WTC11 (cell line): ENCODE measurements around the gene SLC19A3. TPM values are rescaled to one million over a fixed set of nuclear protein-coding genes. Genes with fewer than 3 reads are reported as not detected.
A peak's percentile ranks its signal among the peaks of the same experiment; 100 is the strongest.

Experiments
- ATAC-seq: fragments of 200-7000 bp; cut with Tn5 transposase; 2 replicates; pipeline ENCODE4 v1.10.0; 2021; ENCODE audit warnings: mild to moderate bottlenecking, moderate library complexity
- CTCF ChIA-PET: fragments of 300-600 bp; sonication (Branson Sonifier 250); formaldehyde crosslinking; loops from one replicate; lab custom pipeline; 2021; ENCODE audit warnings: antibody characterized with exemption; lab: Charles Lee
- POLR2A ChIA-PET: fragments of 350-600 bp; sonication (Branson Sonifier 250); formaldehyde crosslinking; loops from one replicate; lab custom pipeline; 2021; ENCODE audit warnings: antibody characterized with exemption; lab: Charles Lee
- DNase-seq: peaks from one replicate; pipeline ENCODE4 v3.0.0; 2021; ENCODE audit warnings: low spot score
- H3K27ac Mint-ChIP-seq: 2 replicates; pipeline ENCODE4 v1.8.0; 2021; ENCODE audit warnings: mixed read lengths
- H3K27me3 Mint-ChIP-seq: 2 replicates; pipeline ENCODE4 v1.8.0; 2021; ENCODE audit warnings: low read depth, mild to moderate bottlenecking, moderate library complexity, mixed read lengths
- H3K36me3 Mint-ChIP-seq: 2 replicates; pipeline ENCODE4 v1.8.0; 2021; ENCODE audit warnings: mixed read lengths
- H3K4me1 Mint-ChIP-seq: 2 replicates; pipeline ENCODE4 v1.8.0; 2022; ENCODE audit warnings: mixed read lengths
- H3K4me3 Mint-ChIP-seq: 2 replicates; pipeline ENCODE4 v1.8.0; 2021; ENCODE audit warnings: mild to moderate bottlenecking, moderate library complexity, mixed read lengths
- H3K9me3 Mint-ChIP-seq: 2 replicates; pipeline ENCODE4 v1.8.0; 2021; ENCODE audit warnings: mixed read lengths
- ATF1 ChIP-seq: sonication (generic); formaldehyde crosslinking; IDR thresholded peaks from 2 replicates; pipeline ENCODE4 v1.8.1; 2023; ENCODE audit warnings: mild to moderate bottlenecking, moderate library complexity, missing genetic modification reagents
- CBFB ChIP-seq: sonication (generic); formaldehyde crosslinking; IDR thresholded peaks from 2 replicates; pipeline ENCODE4 v1.8.1; 2022; ENCODE audit warnings: mild to moderate bottlenecking, low read depth, missing genetic modification reagents
- FOXK1 ChIP-seq: sonication (generic); formaldehyde crosslinking; IDR thresholded peaks from 2 replicates; pipeline ENCODE4 v1.8.0; 2022; ENCODE audit warnings: mild to moderate bottlenecking, moderate library complexity, missing genetic modification reagents
- IRF2 ChIP-seq: sonication (generic); formaldehyde crosslinking; IDR thresholded peaks from 2 replicates; pipeline ENCODE4 v1.8.0; 2022; ENCODE audit warnings: low read depth, missing genetic modification reagents, borderline replicate concordance
- JAZF1 ChIP-seq: fragments of 250-450 bp; sonication (Bioruptor Pico); IDR thresholded peaks from 2 replicates; pipeline ENCODE4 v1.9.0; 2021; ENCODE audit warnings: moderate library complexity, mild to moderate bottlenecking, inconsistent platforms
- NFYB ChIP-seq: sonication (generic); formaldehyde crosslinking; conservative IDR thresholded peaks from 2 replicates; pipeline ENCODE4 v1.8.0; 2022; ENCODE audit warnings: low read depth, missing genetic modification reagents
- OVOL2 ChIP-seq: fragments of 250-450 bp; sonication (Bioruptor Pico); IDR thresholded peaks from 2 replicates; pipeline ENCODE4 v1.9.0; 2021; ENCODE audit warnings: mild to moderate bottlenecking, borderline replicate concordance
- RORB ChIP-seq: fragments of 250-450 bp; sonication (Bioruptor Pico); IDR thresholded peaks from 2 replicates; pipeline ENCODE4 v1.9.0; 2021; ENCODE audit warnings: mild to moderate bottlenecking
- SMAD4 ChIP-seq: sonication (generic); formaldehyde crosslinking; IDR thresholded peaks from 2 replicates; pipeline ENCODE4 v1.8.0; 2022; ENCODE audit warnings: mild to moderate bottlenecking, missing genetic modification reagents
- TEAD1 ChIP-seq: sonication (generic); formaldehyde crosslinking; IDR thresholded peaks from 2 replicates; pipeline ENCODE4 v1.8.0; 2022; ENCODE audit warnings: mild to moderate bottlenecking, missing genetic modification reagents
- TP53 ChIP-seq: sonication (generic); formaldehyde crosslinking; IDR thresholded peaks from 2 replicates; pipeline ENCODE4 v1.8.1; 2023; ENCODE audit warnings: mild to moderate bottlenecking, missing genetic modification reagents
- ZNF263 ChIP-seq: sonication (generic); formaldehyde crosslinking; IDR thresholded peaks from 2 replicates; pipeline ENCODE4 v1.8.1; 2022; ENCODE audit warnings: low read depth, mild to moderate bottlenecking, moderate library complexity, missing genetic modification reagents
- ZNF416 ChIP-seq: fragments of 250-450 bp; sonication (Bioruptor Pico); IDR thresholded peaks from 2 replicates; pipeline ENCODE4 v1.9.0; 2021; ENCODE audit warnings: mild to moderate bottlenecking, inconsistent platforms
- total RNA-seq: library from RNA; stranded (reverse); gene quantifications from 3 replicates; pipeline ENCODE4 v1.2.3, GENCODE V29; 2021
- TF ChIP-seq, protein P1 (sequence below): sonication (generic); formaldehyde crosslinking; IDR thresholded peaks from 2 replicates; pipeline ENCODE4 v1.8.1; 2022; ENCODE audit warnings: low read depth, mild to moderate bottlenecking, moderate library complexity, missing genetic modification reagents, borderline replicate concordance
- TF ChIP-seq, protein P2 (sequence below): sonication (generic); formaldehyde crosslinking; IDR thresholded peaks from 2 replicates; pipeline ENCODE4 v1.8.1; 2023; ENCODE audit warnings: mild to moderate bottlenecking, missing genetic modification reagents, moderate library complexity
- TF ChIP-seq, protein P3 (sequence below): fragments of 200-600 bp; IDR thresholded peaks from 2 replicates; pipeline ENCODE4 v1.8.0; 2022; ENCODE audit warnings: antibody characterized with exemption
- TF ChIP-seq, protein P4 (sequence below): sonication (generic); formaldehyde crosslinking; IDR thresholded peaks from 2 replicates; pipeline ENCODE4 v1.8.1; 2023; ENCODE audit warnings: mild to moderate bottlenecking, missing genetic modification reagents

Gene SLC19A3
- total RNA-seq, 1 experiment from 2014 or later: 6.5 TPM

DNA sequence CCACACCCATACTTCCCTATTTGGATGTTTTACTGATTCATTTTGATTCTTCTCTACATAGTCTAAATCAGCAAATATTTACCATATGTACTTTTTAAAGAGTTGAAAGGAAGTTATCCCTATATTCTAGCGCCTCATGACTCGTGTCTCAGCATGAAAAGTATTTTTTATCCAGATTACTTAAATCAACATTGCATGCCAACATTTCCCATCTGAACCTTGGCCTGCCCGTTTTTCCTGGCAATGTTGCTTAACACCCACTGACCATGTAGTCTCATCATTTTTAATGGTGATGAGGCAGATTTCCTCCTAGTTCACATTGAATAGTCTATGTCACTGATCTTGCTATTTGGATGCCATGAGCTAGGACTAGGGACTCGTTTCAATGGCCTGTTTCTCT, 64.4 kb downstream of the SLC19A3 start:
- TF ChIP-seq SMAD4 (CRISPR knock-in tag) (no peak), OVOL2 (CRISPR knock-in tag) (no peak)
- Mint-ChIP-seq H3K36me3 (no peaks in the 10 kb centered on the region), H3K9me3 (no peaks in the 10 kb centered on the region), H3K27ac (no peak overlapping the region), H3K27me3 (no peaks in the 10 kb centered on the region), H3K4me3 (no peak overlapping the region), H3K4me1 (no peaks in the 10 kb centered on the region)
- ChIA-PET POLR2A (no interaction called here), CTCF (no interaction called here)
- no peak for ATAC-seq
- DNase-seq: no peak

GRCh38 chr2:227643990-227644551, 73.8 kb downstream of the SLC19A3 start:
- DNase-seq (no peak), ATAC-seq (peak; percentile 51; the same call in 1 of the 2 replicates)
- POLR2A ChIA-PET: interaction anchor here (0.5 kb wide), 1 partner anchor 9 kb away, joined by 3 read pairs; no protein-coding TSS in a partner anchor
- H3K27ac Mint-ChIP-seq: no peak overlapping the region
- H3K4me1 Mint-ChIP-seq: no peaks in the 10 kb centered on the region
- TF ChIP-seq, protein P1, sequence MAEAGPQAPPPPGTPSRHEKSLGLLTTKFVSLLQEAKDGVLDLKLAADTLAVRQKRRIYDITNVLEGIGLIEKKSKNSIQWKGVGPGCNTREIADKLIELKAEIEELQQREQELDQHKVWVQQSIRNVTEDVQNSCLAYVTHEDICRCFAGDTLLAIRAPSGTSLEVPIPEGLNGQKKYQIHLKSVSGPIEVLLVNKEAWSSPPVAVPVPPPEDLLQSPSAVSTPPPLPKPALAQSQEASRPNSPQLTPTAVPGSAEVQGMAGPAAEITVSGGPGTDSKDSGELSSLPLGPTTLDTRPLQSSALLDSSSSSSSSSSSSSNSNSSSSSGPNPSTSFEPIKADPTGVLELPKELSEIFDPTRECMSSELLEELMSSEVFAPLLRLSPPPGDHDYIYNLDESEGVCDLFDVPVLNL (CRISPR knock-in tag): no peak
- TF ChIP-seq, protein P2, sequence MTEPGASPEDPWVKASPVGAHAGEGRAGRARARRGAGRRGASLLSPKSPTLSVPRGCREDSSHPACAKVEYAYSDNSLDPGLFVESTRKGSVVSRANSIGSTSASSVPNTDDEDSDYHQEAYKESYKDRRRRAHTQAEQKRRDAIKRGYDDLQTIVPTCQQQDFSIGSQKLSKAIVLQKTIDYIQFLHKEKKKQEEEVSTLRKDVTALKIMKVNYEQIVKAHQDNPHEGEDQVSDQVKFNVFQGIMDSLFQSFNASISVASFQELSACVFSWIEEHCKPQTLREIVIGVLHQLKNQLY (CRISPR knock-in tag): no peak
- TF ChIP-seq RORB (CRISPR knock-in tag) (no peak), ATF1 (CRISPR knock-in tag) (no peak), TEAD1 (no peak), NFYB (CRISPR knock-in tag) (no peak)
- TF ChIP-seq, protein P3, sequence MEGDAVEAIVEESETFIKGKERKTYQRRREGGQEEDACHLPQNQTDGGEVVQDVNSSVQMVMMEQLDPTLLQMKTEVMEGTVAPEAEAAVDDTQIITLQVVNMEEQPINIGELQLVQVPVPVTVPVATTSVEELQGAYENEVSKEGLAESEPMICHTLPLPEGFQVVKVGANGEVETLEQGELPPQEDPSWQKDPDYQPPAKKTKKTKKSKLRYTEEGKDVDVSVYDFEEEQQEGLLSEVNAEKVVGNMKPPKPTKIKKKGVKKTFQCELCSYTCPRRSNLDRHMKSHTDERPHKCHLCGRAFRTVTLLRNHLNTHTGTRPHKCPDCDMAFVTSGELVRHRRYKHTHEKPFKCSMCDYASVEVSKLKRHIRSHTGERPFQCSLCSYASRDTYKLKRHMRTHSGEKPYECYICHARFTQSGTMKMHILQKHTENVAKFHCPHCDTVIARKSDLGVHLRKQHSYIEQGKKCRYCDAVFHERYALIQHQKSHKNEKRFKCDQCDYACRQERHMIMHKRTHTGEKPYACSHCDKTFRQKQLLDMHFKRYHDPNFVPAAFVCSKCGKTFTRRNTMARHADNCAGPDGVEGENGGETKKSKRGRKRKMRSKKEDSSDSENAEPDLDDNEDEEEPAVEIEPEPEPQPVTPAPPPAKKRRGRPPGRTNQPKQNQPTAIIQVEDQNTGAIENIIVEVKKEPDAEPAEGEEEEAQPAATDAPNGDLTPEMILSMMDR: no peak
- TF ChIP-seq, all 79 proteins: peak for 0
- H3K27me3 Mint-ChIP-seq: no peaks in the 10 kb centered on the region
- CTCF ChIA-PET: interaction anchor here (0.6 to 1.5 kb wide), 3 partner anchors 14 to 129 kb away, joined by 3 to 10 read pairs (median 8); no protein-coding TSS in a partner anchor
- H3K4me3 Mint-ChIP-seq: no peak overlapping the region
- no peaks in the 10 kb centered on the region for H3K36me3 Mint-ChIP-seq
- H3K9me3 Mint-ChIP-seq: no peaks in the 10 kb centered on the region

DNA sequence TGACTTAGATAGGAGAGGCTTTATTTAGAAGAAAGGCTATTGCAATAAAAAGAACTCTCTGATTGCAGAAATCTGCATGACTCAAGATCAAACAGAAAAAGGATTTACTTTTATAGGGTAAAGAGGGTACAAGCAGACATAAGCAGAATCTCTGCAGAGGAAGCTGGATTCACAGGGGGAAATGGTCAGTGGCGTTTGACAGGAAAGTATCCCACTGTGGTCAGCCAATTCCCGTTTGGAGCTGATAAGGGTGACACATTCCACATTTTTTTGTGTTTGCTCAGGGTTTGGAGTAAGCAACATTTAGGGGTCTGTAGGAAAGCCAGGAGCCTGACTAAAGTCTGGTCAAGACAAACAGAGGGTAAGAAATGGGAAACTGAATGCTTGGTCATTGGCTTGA, 75.2 kb downstream of the SLC19A3 start:
- no peak overlapping the region for H3K4me3 Mint-ChIP-seq
- H3K27me3 Mint-ChIP-seq: no peaks in the 10 kb centered on the region
- no peaks in the 10 kb centered on the region for H3K9me3 Mint-ChIP-seq
- no peak for ATAC-seq
- TF ChIP-seq, protein P4, sequence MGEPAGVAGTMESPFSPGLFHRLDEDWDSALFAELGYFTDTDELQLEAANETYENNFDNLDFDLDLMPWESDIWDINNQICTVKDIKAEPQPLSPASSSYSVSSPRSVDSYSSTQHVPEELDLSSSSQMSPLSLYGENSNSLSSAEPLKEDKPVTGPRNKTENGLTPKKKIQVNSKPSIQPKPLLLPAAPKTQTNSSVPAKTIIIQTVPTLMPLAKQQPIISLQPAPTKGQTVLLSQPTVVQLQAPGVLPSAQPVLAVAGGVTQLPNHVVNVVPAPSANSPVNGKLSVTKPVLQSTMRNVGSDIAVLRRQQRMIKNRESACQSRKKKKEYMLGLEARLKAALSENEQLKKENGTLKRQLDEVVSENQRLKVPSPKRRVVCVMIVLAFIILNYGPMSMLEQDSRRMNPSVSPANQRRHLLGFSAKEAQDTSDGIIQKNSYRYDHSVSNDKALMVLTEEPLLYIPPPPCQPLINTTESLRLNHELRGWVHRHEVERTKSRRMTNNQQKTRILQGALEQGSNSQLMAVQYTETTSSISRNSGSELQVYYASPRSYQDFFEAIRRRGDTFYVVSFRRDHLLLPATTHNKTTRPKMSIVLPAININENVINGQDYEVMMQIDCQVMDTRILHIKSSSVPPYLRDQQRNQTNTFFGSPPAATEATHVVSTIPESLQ (CRISPR knock-in tag): no peak
- TF ChIP-seq ZNF263 (CRISPR knock-in tag): no peak
- TF ChIP-seq CBFB (CRISPR knock-in tag): no peak
- no peak for TF ChIP-seq ZNF416 (CRISPR knock-in tag)
- TF ChIP-seq, all 79 proteins: peak for 0
- no peak overlapping the region for H3K27ac Mint-ChIP-seq
- no peak for DNase-seq
- ChIA-PET CTCF (interaction anchor here (1.0 kb wide), 2 partner anchors 15 to 16 kb away, joined by 3 read pairs; no protein-coding TSS in a partner anchor), POLR2A (no interaction called here)
- H3K36me3 Mint-ChIP-seq: no peaks in the 10 kb centered on the region
- no peaks in the 10 kb centered on the region for H3K4me1 Mint-ChIP-seq

DNA sequence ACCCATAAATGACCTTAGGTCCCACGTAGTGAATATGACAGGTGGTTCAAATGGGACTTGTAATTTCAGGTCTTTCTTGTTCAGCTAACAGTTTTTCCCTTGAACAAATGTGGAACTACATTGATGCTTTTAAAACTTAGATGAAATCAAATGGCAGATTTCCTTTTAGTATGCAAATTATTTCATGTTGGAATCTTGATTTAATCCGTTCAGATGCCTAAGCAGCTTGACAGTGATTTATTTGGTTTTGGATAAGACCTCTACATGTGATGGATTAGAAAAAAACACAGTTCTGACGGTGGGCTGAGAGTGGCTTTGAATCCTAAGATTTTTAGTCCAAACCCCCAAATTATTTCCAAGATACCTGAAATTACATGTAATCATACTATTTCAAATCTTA, 83.6 kb downstream of the SLC19A3 start:
- H3K36me3 Mint-ChIP-seq: no peaks in the 10 kb centered on the region
- H3K4me3 Mint-ChIP-seq: no peak overlapping the region
- no peak for ATAC-seq
- H3K4me1 Mint-ChIP-seq: no peaks in the 10 kb centered on the region
- no peaks in the 10 kb centered on the region for H3K9me3 Mint-ChIP-seq
- no peaks in the 10 kb centered on the region for H3K27me3 Mint-ChIP-seq
- H3K27ac Mint-ChIP-seq: no peak overlapping the region
- TF ChIP-seq OVOL2 (CRISPR knock-in tag) (no peak), JAZF1 (CRISPR knock-in tag) (no peak), SMAD4 (CRISPR knock-in tag) (no peak), FOXK1 (CRISPR knock-in tag) (no peak), TP53 (no peak), TEAD1 (no peak), IRF2 (CRISPR knock-in tag) (no peak), RORB (CRISPR knock-in tag) (no peak)
- POLR2A ChIA-PET: no interaction called here
- no peak for DNase-seq
- CTCF ChIA-PET: interaction anchor here (3.5 kb wide), 1 partner anchor 24 kb away, joined by 9 read pairs; no protein-coding TSS in a partner anchor
